ENCODE data around the gene PNLIPRP3.

The PNLIPRP3 gene

GRCh38 chr10:116450861-116451260 is 23.2 kb downstream of the PNLIPRP3 start:
- no peak for DNase-seq (ENCODE audit: low spot score)

GRCh38 chr10:116451711-116452337 is 24.2 kb downstream of the PNLIPRP3 start:
- DNase-seq (ENCODE audit: low spot score), result no peak

GRCh38 chr10:116452338-116452720 is 24.7 kb downstream of the PNLIPRP3 start:
- DNase-seq (ENCODE audit: low spot score), result no peak

DNA sequence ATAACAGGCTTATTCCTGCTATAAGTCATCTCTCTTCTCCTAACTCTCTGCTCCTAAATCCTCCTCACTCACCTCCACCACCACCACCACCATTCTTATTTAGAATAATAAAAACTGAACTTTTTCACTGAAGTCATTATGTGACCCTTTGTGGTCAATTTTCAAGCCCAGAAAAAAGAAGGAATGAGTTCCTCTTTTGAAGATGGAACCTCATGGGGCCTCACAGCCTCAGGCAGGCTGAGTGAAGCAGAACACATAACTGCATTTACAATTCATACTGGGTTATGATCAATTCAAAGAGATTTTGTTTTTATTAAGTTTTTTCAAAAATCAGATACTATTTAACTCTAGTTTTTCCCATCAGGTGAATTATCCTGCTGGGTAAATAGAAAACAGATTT is 29.8 kb downstream of the PNLIPRP3 start:
- DNase-seq (ENCODE audit: low spot score), result no peak

GRCh38 chr10:116460219-116460618 is 32.6 kb downstream of the PNLIPRP3 start:
- no peak for DNase-seq (ENCODE audit: low spot score)

DNA sequence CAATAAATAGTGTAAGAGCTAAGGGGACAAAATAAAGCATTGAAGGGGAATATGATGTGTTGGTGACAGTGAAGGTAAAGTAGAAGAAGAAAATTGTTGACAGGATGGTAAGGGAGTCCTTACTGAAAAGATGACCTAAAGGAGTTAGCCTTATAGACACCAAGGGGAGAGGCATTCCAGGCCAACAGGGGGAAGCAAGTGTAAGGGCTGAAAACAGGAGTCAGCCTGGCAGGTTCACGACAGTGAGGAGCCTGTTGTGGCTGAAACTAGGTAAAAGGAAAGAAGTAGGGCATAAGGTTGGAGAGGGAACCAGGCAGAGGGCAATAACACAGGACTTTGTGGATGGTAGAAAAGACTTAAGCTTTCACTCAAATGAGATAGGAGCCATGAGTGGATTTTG is 34.0 kb downstream of the PNLIPRP3 start:
- no peak for DNase-seq (ENCODE audit: low spot score)

DNA sequence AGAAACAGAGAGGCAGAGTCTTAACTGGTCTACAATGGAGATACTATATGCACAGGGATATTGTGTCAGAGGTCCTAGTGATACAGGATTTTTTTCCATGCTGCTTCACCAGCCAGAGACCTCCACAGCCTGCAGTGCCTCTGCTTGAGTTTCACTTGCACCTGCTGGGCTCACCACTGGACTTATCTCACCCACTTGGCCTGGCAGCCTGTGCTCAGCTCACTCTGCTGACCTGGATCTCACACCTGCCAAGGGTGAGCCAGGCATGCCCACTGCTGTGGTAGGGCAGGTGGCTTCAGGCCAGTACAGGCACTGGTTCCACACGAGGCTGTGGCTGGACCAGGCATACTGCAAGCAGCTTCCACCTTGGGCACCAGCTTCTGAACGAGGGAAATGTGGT is 36.6 kb downstream of the PNLIPRP3 start:
- DNase-seq (ENCODE audit: low spot score), result no peak

DNA sequence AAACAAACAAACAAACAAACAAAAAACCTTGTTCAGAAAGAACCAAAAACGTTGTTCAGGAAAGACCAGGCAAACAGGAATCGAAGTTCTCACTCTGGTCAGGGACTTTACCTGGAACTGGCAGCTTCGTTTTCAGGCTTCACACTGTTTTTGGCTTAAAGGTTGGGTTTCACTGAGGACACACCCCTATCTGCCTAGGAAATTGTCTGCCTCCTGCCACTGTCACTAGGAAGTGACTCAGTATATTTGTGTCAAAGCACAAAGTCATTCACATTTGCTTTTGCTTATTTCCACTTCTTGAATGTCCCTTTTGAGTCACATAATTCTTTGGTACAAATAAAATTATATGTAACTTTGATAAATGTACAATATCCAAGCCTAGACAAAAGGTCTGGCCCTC is 37.9 kb downstream of the PNLIPRP3 start:
- DNase-seq (ENCODE audit: low spot score), result no peak

GRCh38 chr10:116466715-116467422 is 39.2 kb downstream of the PNLIPRP3 start:
- DNase-seq (ENCODE audit: low spot score), result no peak

DNA sequence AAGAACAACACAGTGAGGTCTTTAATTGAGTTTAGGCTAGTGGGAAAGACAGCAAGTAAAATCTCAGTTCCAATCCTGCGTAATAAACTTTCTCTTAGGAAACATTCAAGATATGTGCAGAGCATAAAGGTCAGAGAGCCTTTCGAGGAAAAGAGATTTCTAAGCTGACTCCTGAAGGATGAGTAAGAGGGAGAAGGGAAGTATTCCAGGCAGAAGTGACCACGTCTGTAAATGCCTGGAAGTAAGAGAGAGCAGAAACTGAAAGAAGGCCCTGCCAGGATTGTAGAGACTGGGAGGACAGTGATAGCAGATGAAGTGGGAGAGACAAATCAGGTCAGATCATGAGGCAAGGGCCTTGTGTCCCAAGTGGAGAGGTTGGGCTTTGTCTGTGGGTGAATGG is 41.8 kb downstream of the PNLIPRP3 start:
- DNase-seq (ENCODE audit: low spot score), result no peak

GRCh38 chr10:116470071-116470470 is 42.4 kb downstream of the PNLIPRP3 start:
- no peak for DNase-seq (ENCODE audit: low spot score)

GRCh38 chr10:116470768-116471415 is 43.2 kb downstream of the PNLIPRP3 start:
- DNase-seq (ENCODE audit: low spot score), result peak; percentile 12

DNA sequence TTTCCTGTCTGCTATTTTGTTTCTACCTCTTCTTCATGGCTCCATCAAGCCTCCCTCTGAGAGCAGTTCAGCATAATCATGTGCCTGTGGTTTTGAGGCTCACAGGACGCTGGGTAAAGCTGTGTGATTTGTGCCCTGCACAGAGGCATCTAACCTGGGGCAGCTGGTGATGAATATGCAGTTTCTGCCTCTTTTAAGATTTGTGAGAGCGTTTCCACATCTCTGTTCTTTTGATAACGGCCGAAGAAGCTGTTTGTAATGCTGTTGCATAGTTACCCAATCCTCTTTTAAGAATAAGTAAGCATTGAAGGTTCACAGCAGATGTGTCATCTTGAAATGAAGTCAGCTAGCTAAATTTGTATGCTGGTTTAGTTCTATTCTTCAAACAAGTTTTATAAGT is 45.2 kb downstream of the PNLIPRP3 start:
- DNase-seq (ENCODE audit: low spot score), result no peak

- no peak for DNase-seq (ENCODE audit: low spot score)
Observed at GRCh38 chr10:116475866-116476265, 48.2 kb downstream of the PNLIPRP3 start.

DNA sequence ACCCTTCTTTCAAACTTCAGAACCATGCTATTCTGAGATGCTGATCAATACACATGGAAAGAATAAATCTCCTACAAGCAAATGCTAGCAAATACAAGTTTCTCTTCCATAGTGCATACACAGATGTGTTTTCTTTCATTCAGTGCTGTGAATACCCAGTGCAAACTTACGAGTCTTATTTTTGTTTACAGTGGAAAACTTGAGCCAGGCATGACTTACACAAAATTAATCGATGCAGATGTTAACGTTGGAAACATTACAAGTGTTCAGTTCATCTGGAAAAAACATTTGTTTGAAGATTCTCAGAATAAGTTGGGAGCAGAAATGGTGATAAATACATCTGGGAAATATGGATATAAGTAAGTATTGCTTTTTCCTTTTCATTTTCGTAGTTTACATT is 48.8 kb downstream of the PNLIPRP3 start:
- no peak for DNase-seq (ENCODE audit: low spot score)

GRCh38 chr10:116477986-116478664 is 50.5 kb downstream of the PNLIPRP3 start:
- DNase-seq (ENCODE audit: low spot score), result no peak

- no peak for DNase-seq (ENCODE audit: low spot score)
Observed at GRCh38 chr10:116486770-116487448, 59.3 kb downstream of the PNLIPRP3 start.

DNA sequence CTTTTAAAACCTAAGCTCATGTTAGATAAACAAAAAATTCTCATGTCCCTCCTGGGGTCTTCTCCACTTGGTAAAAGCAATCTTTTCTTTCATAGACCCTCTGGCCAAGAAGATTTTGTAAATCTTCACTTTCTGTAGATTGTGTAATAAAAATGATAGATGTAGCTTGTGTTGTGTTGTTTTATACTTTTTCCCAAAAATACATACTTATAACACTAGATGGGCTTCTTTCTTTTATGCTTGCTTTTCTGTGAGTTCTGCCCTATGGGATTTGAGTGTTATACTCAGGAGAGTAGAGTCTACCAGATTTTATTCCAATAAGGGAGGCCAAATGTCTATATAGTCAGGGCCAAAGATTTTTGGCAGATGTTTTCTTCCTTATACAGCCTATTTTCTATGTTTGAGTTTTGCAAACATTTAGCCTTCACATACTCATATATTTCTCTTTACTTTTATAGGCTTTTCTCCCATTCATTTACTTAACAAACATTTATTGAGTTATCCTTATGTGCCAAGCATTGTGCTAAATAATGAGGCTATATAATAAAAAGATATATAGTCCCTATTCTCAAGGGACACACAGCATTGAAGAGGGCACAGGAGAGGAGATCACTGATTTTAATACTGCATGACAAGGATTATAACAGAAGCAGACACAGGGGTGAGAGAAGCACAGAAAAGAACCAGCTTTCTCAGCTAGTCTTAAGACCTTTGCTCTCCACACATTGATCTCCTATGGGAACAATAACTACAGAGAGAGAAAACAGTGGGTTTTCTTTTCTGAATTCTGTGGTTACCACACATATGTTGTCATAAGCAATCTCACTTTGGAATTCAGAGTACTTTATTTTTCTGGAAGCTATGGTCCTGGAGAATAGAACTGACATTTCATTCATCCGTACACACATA is 60.1 kb downstream of the PNLIPRP3 start:
- DNase-seq (ENCODE audit: low spot score), result no peak

- no peak for DNase-seq (ENCODE audit: low spot score)
Observed at GRCh38 chr10:116489460-116489859, 61.8 kb downstream of the PNLIPRP3 start.

GRCh38 chr10:116490028-116490662 is 62.5 kb downstream of the PNLIPRP3 start:
- DNase-seq (ENCODE audit: low spot score), result peak; percentile 17

DNA sequence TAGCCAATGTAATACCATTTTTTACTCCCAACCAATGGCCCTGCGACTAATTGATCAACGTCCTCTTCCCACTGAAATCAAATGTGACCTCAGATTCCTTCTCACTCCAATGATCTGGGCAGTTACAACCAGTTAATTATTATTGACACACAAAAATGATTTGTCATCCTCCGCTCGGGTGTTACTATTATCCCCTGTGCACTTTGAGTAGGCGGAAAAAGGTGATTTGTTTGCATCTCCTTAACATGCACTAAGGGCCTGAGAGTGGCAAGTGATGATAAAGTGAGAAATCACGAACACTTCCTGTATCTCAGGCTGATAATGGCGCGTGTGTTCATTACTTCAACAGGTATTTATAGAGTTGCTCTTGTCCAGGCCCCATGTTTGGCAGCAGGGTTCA is 77.1 kb downstream of the PNLIPRP3 start:
- DNase-seq (ENCODE audit: low spot score), result no peak
